Tibial nerve (tissue), 4 donors: ENCODE results near the gene GREM2. TPM values are rescaled to one million over a fixed set of nuclear protein-coding genes. Genes with fewer than 3 reads are reported as not detected.
A peak's percentile ranks its signal among the peaks of the same experiment; 100 is the strongest.

Experiments
- DNase-seq, 2 donors: peaks; one replicate each; pipeline ENCODE4 v3.0.0-alpha.2; 2019; ENCODE audit warnings: low spot score in 2 of 2
- H3K27ac ChIP-seq, 4 donors: fragments of 200-600 bp; sonication (generic) in 3 of 4; one replicate each; pipeline ENCODE4 v1.5.1; 2017 to 2019; ENCODE audit warnings: mild to moderate bottlenecking in 1 of 4
- H3K27me3 ChIP-seq, 2 donors: fragments of 200-600 bp; sonication (generic) in 1 of 2; one replicate each; pipeline versions ENCODE4 v1.5.1 to v1.6.0; 2017 to 2019
- H3K36me3 ChIP-seq, 3 donors: fragments of 200-600 bp; sonication (generic); one replicate each; pipeline ENCODE4 v1.5.1; 2018 to 2019
- H3K4me1 ChIP-seq, 4 donors: fragments of 200-600 bp; sonication (generic) in 3 of 4; one replicate each; pipeline ENCODE4 v1.5.1; 2017 to 2019
- H3K4me3 ChIP-seq, 4 donors: fragments of 200-600 bp; sonication (generic) in 3 of 4; one replicate each; pipeline ENCODE4 v1.5.1; 2017 to 2019; ENCODE audit warnings: mild to moderate bottlenecking in 1 of 4, moderate library complexity in 1 of 4
- H3K9me3 ChIP-seq, 4 donors: fragments of 200-600 bp; sonication (generic) in 3 of 4; one replicate each; pipeline ENCODE4 v1.5.1; 2017 to 2019
- CTCF ChIP-seq, 5 experiments: fragments of 200-600 bp in 3 of 5; fragments of 450-650 bp in 2 of 5; sonication (generic) in 3 of 5; IDR thresholded peaks; one replicate each; pipeline ENCODE4 v1.5.1; 2016 to 2019; ENCODE audit warnings: antibody characterized with exemption in 5 of 5, mild to moderate bottlenecking in 3 of 5, moderate library complexity in 2 of 5
- EP300 ChIP-seq, 2 donors: sonication (generic); formaldehyde crosslinking; IDR thresholded peaks; one replicate each; pipeline ENCODE4 v1.6.1; 2017; ENCODE audit warnings: antibody characterized with exemption in 2 of 2, mild to moderate bottlenecking in 1 of 2
- POLR2A ChIP-seq, 2 donors: fragments of 450-650 bp; IDR thresholded peaks; one replicate each; pipeline ENCODE4 v1.6.1; 2017; ENCODE audit warnings: antibody characterized with exemption in 2 of 2, mild to moderate bottlenecking in 2 of 2, moderate library complexity in 2 of 2
- WGBS, 2 donors: methylation state at CpG; one replicate each; pipeline ENCODE4 v1.1.5; 2018; 5-methylcytosine and 5-hydroxymethylcytosine counted together
- total RNA-seq, 4 donors: library from RNA; depleted of rRNA; stranded (reverse); fragments of >200 nt; gene quantifications; one replicate each; pipeline ENCODE4 v1.1.0, GENCODE V29; 2016

The GREM2 gene
- total RNA-seq, 4 donors from 2014 or later = 0.21 to 0.87 (median 0.35) TPM

GRCh38 chr1:240478536-240478935 is 133.4 kb downstream of the GREM2 start:
- no peak overlapping the region for H3K4me3 ChIP-seq
- DNase-seq = no peak
- no peaks in the 10 kb centered on the region for H3K4me1 ChIP-seq
- WGBS, 2 donors = 90% methylated on average over 6 of the region's 6 CpGs
- no peaks in the 10 kb centered on the region for H3K9me3 ChIP-seq
- no peak for TF ChIP-seq POLR2A (IDR thresholded peaks at IDR 0.05)
- no peak for TF ChIP-seq CTCF (IDR thresholded peaks at IDR 0.05)
- no peak for TF ChIP-seq EP300 (IDR thresholded peaks at IDR 0.05)
- H3K36me3 ChIP-seq = no peaks in the 10 kb centered on the region
- no peaks in the 10 kb centered on the region for H3K27me3 ChIP-seq
- no peak overlapping the region for H3K27ac ChIP-seq

GRCh38 chr1:240475832-240476231 is 136.1 kb downstream of the GREM2 start:
- TF ChIP-seq CTCF (IDR thresholded peaks at IDR 0.05) (no peak), POLR2A (IDR thresholded peaks at IDR 0.05) (no peak)
- WGBS, 2 donors = 89 to 90% methylated on average over 4 of the region's 4 CpGs
- Histone ChIP-seq H3K4me3 (no peak overlapping the region), H3K36me3 (no peaks in the 10 kb centered on the region), H3K4me1 (no peaks in the 10 kb centered on the region), H3K27ac (no peak overlapping the region), H3K9me3 (no peaks in the 10 kb centered on the region), H3K27me3 (no peaks in the 10 kb centered on the region)
- no peak for DNase-seq

- H3K27ac ChIP-seq = peak overlapping the region in 1 of 4 donors; percentile 37
- H3K9me3 ChIP-seq = no peaks in the 10 kb centered on the region
- no peaks in the 10 kb centered on the region for H3K27me3 ChIP-seq
- H3K4me1 ChIP-seq = no peaks in the 10 kb centered on the region
- no peak overlapping the region for H3K4me3 ChIP-seq
- TF ChIP-seq POLR2A (IDR thresholded peaks at IDR 0.05) = no peak
- TF ChIP-seq CTCF (IDR thresholded peaks at IDR 0.05) = no peak
- no peak for TF ChIP-seq EP300 (IDR thresholded peaks at IDR 0.05)
- WGBS, 2 donors = 33 to 41% methylated on average over 5 of the region's 5 CpGs
- no peak for DNase-seq
- H3K36me3 ChIP-seq = no peaks in the 10 kb centered on the region
Observed at GRCh38 chr1:240474133-240474614, 137.8 kb downstream of the GREM2 start.

GRCh38 chr1:240468656-240469055 is 143.3 kb downstream of the GREM2 start:
- Histone ChIP-seq H3K4me3 (no peak overlapping the region), H3K9me3 (no peaks in the 10 kb centered on the region), H3K4me1 (no peaks in the 10 kb centered on the region), H3K27me3 (no peaks in the 10 kb centered on the region), H3K27ac (no peak overlapping the region), H3K36me3 (no peaks in the 10 kb centered on the region)
- TF ChIP-seq POLR2A (IDR thresholded peaks at IDR 0.05) (no peak), EP300 (IDR thresholded peaks at IDR 0.05) (peak in 1 of 2 donors; percentile 17)
- peak in 1 of 2 donors; percentile 11 for DNase-seq
- WGBS, 2 donors = 56 to 58% methylated on average over 7 of the region's 7 CpGs

- Histone ChIP-seq H3K36me3 (no peaks in the 10 kb centered on the region), H3K27me3 (no peaks in the 10 kb centered on the region), H3K27ac (no peak overlapping the region), H3K4me3 (no peak overlapping the region), H3K4me1 (no peaks in the 10 kb centered on the region), H3K9me3 (no peaks in the 10 kb centered on the region)
- no peak for TF ChIP-seq POLR2A (IDR thresholded peaks at IDR 0.05)
- TF ChIP-seq EP300 (IDR thresholded peaks at IDR 0.05) = no peak
- no peak for TF ChIP-seq CTCF (IDR thresholded peaks at IDR 0.05)
- DNase-seq = no peak
Observed at GRCh38 chr1:240467895-240468294, 144.1 kb downstream of the GREM2 start.

GRCh38 chr1:240466509-240466908 is 145.4 kb downstream of the GREM2 start:
- Histone ChIP-seq H3K4me1 (no peaks in the 10 kb centered on the region), H3K36me3 (no peaks in the 10 kb centered on the region), H3K27me3 (no peaks in the 10 kb centered on the region), H3K27ac (no peak overlapping the region), H3K4me3 (no peak overlapping the region), H3K9me3 (no peaks in the 10 kb centered on the region)
- DNase-seq = no peak
- TF ChIP-seq EP300 (IDR thresholded peaks at IDR 0.05) (no peak), POLR2A (IDR thresholded peaks at IDR 0.05) (no peak)
- WGBS, 2 donors = 94 to 95% methylated on average over 4 of the region's 4 CpGs
